GM21619 (cell line): ENCODE measurements around the gene NPAS2.

Source experiments
- ATAC-seq: cut with Tn5 transposase; IDR thresholded peaks from one replicate; pipeline ENCODE4 v1.9.1; 2021; ENCODE audit not compliant: unreplicated experiment

NPAS2 gene

DNA sequence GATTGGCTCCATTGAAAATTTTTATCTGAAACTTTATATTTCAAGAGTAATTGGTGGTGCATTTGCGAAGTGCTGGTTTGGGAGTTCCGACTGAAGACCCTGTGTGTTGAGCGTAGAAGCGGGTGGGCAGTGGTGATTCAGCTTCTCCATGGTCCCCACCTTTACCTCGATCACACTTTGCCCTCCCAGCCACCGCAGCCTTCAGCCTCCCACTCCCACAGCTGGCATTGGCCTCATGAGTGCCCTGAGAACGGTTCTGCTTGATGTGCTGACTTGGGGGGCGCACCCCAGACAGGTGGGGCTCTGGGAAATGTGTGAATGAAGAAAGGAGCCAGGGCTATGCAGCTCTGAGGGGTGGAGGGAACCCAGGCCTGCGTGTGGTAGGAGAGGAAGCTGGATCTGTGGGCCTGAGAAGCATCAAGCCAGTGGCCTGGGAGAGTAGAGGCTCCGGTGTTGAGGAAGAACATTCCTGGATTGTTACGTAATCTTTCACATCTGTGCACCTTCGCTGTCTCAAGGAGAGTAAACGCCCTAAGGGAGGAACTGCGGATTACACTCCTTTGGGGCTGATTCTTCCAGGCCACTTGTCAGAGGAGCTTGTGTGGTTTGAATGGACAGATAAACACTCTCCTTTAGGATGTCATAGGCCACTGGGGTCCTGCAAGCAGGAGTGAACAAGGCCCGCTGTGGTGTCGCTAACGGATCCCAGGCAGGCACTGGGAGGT lies 83.8 kb downstream of the NPAS2 start:
- ATAC-seq = no peak

- no peak for ATAC-seq
Measured at GRCh38 chr2:100905132-100905805, 85.3 kb downstream of the NPAS2 start.

GRCh38 chr2:100906131-100906530 lies 86.2 kb downstream of the NPAS2 start:
- no peak for ATAC-seq

GRCh38 chr2:100906679-100907078 lies 86.7 kb downstream of the NPAS2 start:
- no peak for ATAC-seq

GRCh38 chr2:100907832-100908231 lies 87.9 kb downstream of the NPAS2 start:
- no peak for ATAC-seq

- ATAC-seq = no peak
Measured at GRCh38 chr2:100909534-100910081, 89.7 kb downstream of the NPAS2 start.

- no peak for ATAC-seq
Measured at GRCh38 chr2:100910111-100910510, 90.2 kb downstream of the NPAS2 start.

DNA sequence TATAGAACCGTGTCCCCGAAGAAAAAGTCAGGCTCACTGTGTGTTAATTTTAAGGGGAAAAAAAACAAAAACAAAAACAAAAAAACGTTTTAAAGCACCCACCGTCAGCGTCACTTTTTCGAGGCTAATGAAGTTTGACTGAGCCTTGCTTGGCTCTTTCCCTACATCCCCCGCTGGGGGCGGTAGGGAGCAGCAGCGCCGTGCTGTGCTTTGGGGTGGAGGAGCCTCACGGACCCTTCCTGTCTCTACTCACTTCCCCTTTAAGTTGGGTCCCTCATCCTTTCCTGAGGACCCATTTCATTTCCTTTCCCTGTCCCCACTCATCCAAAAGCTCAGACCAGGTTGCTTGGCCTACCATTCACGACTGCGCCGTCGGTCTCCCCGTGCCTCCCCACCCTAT lies 99.4 kb downstream of the NPAS2 start:
- no peak for ATAC-seq

DNA sequence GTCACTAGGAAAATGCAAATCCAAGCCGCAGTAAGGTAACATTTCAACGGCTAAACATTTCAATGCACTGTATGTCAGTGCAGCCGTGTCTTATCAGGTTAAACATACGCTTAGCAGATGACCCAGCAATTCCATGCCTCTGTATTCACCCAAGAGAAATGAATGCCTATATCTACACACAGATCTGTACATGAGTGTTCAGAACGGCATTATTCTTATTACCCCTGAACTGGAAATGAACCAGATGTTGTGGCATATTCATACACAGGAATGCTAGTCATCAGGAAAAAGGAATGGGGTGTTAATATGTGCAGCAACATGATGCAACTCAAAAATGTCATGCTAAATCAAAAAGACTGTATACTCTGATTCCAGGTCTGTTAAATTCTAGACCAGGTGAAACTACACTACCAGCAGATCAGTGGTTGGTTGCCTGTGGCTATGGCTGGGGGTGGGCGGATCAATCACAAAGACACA lies 101.8 kb downstream of the NPAS2 start:
- no peak for ATAC-seq

DNA sequence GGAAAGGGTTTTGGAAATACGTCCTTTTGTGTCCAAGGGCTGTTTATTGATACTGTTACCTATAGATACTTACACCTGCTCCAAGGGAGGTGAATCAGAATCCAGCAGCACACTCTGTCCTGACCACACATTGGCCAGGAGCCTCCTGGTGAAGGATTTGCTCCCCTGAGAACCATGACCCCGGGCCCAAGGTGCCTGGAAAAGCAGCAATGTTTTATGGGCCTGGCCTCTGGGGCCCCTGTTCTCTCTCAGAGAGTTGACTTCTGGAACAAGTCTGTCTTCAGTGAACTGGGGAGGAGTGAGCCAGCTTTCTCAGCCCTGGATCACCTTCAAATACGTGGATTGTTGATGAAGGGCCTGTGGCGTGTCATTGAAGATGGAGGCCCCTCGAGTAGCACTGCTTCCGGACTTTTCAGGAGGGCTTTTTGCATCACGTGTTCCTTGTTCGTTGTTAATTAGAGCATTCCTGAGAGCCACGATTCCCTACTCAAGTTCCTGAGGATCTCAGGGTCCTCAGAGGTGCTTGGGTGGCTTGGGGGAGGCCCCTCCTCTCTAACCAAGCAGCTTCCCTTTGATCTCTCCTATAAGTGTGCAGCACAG lies 103.6 kb downstream of the NPAS2 start:
- ATAC-seq = no peak

DNA sequence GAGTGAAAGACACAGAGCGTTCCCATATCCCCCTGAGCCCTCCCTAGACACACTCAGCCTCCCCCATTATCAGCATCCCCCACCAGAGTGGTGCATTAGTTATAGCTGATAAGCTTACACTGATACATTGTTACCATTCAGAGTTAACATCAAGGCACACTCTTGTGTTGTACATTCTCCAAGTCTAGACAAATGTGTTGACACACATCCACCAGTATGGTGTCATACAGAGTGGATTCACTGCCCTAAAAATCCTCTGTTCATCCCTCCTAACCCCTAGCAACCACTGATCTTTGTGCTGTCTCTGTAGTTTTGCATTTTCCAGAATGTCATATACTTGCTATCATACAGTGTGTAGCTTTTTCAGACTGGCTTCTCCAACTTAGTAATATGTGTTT lies 104.2 kb downstream of the NPAS2 start:
- ATAC-seq = no peak

GRCh38 chr2:100924520-100925451 lies 104.8 kb downstream of the NPAS2 start:
- peak; percentile 91 for ATAC-seq

DNA sequence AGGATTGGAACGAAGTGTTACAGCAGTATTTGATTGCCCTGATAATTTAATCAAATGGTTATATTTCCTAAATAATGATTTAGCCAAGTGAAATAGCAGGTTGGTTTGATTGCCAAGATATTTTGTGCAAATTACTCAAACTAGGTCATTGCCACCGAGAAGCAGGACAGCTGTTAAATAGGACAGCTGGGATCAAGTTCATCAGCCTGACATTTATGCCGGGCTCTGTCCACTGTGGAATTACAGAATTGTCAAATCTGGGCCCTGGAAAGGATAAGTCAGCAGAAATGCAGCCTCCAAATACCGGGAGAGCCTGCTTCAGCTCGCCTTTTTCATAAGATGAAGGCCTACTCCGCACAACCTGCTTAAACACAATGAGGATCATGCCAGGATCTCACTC lies 108.3 kb downstream of the NPAS2 start:
- no peak for ATAC-seq

DNA sequence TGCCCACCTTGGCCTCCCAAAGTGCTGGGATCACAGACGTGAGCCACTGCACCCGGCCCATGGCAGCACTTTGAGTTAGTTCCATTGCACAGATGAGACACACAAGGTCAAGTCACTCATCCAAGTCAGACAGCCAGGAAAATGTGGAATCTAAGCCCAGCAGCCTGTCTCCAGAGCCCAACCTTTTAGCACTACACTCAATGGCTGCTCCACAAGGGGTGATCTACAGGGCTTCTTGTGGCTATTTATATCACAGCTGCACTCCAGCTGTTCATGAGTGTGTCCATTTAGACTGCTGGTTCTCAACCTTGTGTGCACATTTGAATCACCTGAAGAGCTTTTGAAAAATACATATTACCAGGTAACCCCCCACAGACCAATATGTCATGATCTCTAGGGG lies 109.2 kb downstream of the NPAS2 start:
- no peak for ATAC-seq

DNA sequence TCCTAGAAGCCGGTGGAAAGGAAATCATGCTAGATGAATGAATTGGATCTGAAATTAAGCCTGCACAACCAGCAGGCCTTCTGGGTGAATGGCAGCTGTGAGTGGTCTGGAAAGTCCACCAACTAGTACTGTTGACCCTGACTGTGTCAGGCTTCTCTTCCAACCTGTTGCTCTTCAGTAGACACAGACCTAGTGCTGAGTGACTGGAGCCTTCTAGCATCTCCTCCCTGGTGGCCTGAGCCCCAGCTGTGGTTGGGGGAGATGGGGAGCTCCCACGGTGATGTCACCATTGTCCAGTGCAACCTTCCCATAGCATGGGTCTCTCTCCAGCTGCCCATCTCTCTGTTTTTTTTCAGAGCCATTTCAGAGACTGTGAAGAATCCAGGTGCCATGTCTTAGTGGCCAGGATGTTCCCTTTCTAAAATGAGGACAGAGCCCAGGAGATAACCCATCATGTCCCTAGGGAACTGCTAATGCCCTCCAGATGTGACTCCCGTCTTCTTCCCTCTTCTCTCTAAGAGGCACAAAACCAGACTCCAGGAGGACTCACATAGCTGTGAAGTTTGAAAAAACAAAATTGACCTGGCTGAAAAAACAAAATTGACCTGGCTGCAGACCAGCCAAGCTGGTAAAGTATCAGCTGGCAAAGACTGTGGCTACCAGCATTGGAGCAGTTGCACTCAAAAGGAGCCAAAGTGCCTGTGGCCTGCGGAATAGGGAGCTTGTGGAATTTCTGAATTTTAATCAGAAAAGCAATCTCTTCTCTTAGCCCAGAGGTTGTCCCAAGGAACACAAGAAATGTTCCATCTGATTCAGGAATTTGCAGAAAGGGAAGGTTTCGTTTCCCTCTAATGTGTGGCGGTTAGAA lies 114.8 kb downstream of the NPAS2 start:
- ATAC-seq = no peak

DNA sequence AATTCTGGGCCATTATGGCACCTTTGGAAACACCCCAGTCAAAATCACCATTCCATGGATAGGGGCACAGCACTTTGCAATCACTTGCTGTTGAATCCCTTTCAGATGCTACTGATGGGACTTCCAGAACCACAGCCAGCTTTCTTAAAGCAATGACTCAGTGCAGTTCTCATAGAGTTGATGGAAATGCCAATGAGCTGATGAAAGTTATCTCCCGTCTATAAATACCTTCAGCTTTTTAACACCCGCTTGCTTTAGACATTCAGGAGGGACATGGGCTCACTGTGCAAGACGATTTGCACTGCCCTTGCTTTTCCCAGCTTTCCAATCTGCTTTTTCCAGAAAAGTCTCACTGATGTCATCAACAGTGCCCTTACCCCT lies 115.4 kb downstream of the NPAS2 start:
- no peak for ATAC-seq

DNA sequence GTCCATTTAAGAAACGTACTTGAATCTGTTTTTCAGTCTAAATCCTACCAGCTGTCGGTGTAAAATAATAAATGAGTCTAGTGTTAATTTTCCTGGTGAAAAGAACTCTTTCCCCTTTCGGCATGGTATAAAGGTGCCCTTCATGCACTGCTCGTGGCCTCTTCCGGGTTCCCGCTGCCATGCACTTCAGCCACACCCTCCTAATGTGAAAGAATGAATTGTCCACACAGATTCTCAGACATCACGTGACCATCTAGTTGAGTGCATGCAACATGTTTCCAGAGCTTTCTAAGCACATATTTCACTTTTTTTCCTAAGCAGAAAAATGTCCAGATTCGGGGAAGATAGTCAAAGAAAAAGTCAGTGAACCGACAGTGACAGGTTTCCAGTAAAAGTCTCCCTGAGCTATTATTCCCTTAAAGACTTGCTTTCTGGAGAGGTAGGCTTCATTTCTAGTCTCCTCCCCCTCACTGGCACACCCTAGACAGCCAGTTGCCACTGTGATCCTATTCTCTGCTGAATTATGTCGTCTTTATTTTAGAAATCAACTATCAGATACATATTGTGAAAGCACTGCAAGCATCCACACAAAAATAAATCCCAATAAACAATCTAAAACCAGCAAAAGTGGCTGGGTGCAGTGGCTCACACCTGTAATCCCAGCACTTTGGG lies 116.3 kb downstream of the NPAS2 start:
- no peak for ATAC-seq

- no peak for ATAC-seq
Measured at GRCh38 chr2:100936972-100937542, 117.1 kb downstream of the NPAS2 start.
